K562 (cell line): ENCODE data around the gene IRX1. TPM values are rescaled to one million over a fixed set of nuclear protein-coding genes. Genes with fewer than 3 reads are reported as not detected.

ENCODE experiments used
- ATAC-seq: fragments of 200-7000 bp; cut with Tn5 transposase; 3 replicates; pipeline ENCODE4 v1.9.1; 2020; ENCODE audit warnings: moderate library complexity
- BruUV-seq: library from RNA; stranded (reverse); fragments of 400-500 nt; replicated peaks from 2 replicates; lab custom pipeline; 2021; lab: Mats Ljungman, UMichigan
- CTCF ChIA-PET: fragments of 300-600 bp; formaldehyde crosslinking; extraction: SDS; loops from one replicate; lab custom pipeline; 2021; ENCODE audit warnings: low intra/inter-chr PET ratio; lab: Yijun Ruan, JAX
- POLR2A ChIA-PET: fragments of 300-600, 350-650 bp; sonication (Branson Sonifier 250); formaldehyde crosslinking; extraction: SDS; loops from one replicate; lab custom pipeline; 2021; ENCODE audit warnings: antibody characterized with exemption, inconsistent platforms; lab: Yijun Ruan, JAX
- DNase-seq, 4 experiments: peaks; one replicate each; pipeline versions ENCODE4 v3.0.0 to v3.0.0-alpha.2; 2011 to 2018; ENCODE audit warnings: low spot score in 3 of 4, mixed read lengths in 3 of 4; ENCODE audit errors: extremely low read depth in 1 of 4
- FAIRE-seq: peaks from 2 replicates; lab custom pipeline; 2011; peaks lifted over from hg19 to GRCh38; lab: Jason Lieb, UNC
- H2AFZ ChIP-seq: 2 replicates; pipeline ENCODE4 v1.6.0; 2011; ENCODE audit warnings: low read depth, low read length, control low read depth, inconsistent platforms
- H3K27ac ChIP-seq: fragments of 200-600 bp; 3 replicates; pipeline ENCODE4 v1.8.0; 2011; ENCODE audit warnings: low read depth, mild to moderate bottlenecking, control low read depth, inconsistent platforms, low read length, moderate library complexity, mixed read lengths; ENCODE audit errors: extremely low read depth
- H3K27me3 ChIP-seq, 2 experiments: fragments of 300-600 bp in 1 of 2; 2 replicates in 1 of 2; 3 replicates in 1 of 2; pipeline versions ENCODE4 v1.6.0 to v1.8.0; 2011; ENCODE audit warnings: inconsistent platforms in 2 of 2, low read length in 2 of 2, mild to moderate bottlenecking in 1 of 2, mixed read lengths in 1 of 2, moderate library complexity in 1 of 2; ENCODE audit not compliant: control insufficient read depth in 2 of 2, insufficient read depth in 2 of 2
- H3K36me3 ChIP-seq: fragments of 300-600 bp; 3 replicates; pipeline ENCODE4 v1.8.0; 2011; ENCODE audit warnings: mild to moderate bottlenecking, low read length, inconsistent platforms; ENCODE audit not compliant: control insufficient read depth, insufficient read depth
- H3K4me1 ChIP-seq, 2 experiments: fragments of 200-600 bp in 1 of 2; replicated peaks in 1 of 2; 2 replicates in 1 of 2; 3 replicates in 1 of 2; pipeline versions ENCODE4 v1.5.1 to v1.8.0; 2011; ENCODE audit warnings: inconsistent platforms in 2 of 2, low read length in 2 of 2, mild to moderate bottlenecking in 1 of 2, mixed read lengths in 1 of 2, moderate library complexity in 1 of 2; ENCODE audit not compliant: control insufficient read depth in 2 of 2, insufficient read depth in 2 of 2
- H3K4me2 ChIP-seq: 2 replicates; pipeline ENCODE4 v1.6.1; 2011; ENCODE audit warnings: low read length, control low read depth, inconsistent platforms, mixed read lengths; ENCODE audit not compliant: insufficient read depth
- H3K4me3 ChIP-seq: fragments of 200-600 bp; sonication (generic), shearing (Covaris generic); 2 replicates; pipeline ENCODE4 v1.5.1; 2016; ENCODE audit warnings: control low read depth, inconsistent platforms
- H3K79me2 ChIP-seq: fragments of 200-600 bp; 3 replicates; pipeline ENCODE4 v1.8.0; 2011; ENCODE audit warnings: low read length, inconsistent platforms; ENCODE audit not compliant: control insufficient read depth, insufficient read depth
- H3K9ac ChIP-seq, 2 experiments: 2 replicates each; pipeline versions ENCODE4 v1.6.0 to v1.6.1; 2011; ENCODE audit warnings: low read depth in 2 of 2, low read length in 2 of 2, control low read depth in 1 of 2, inconsistent platforms in 1 of 2, mild to moderate bottlenecking in 1 of 2, mixed read lengths in 1 of 2; ENCODE audit not compliant: insufficient read depth in 1 of 2
- H3K9me1 ChIP-seq: one replicate; pipeline ENCODE4 v1.6.0; 2011; ENCODE audit warnings: inconsistent platforms, mild to moderate bottlenecking, low read length, moderate library complexity; ENCODE audit not compliant: control insufficient read depth, insufficient read depth
- H3K9me3 ChIP-seq: replicated peaks from 2 replicates; pipeline ENCODE4 v1.5.1; 2011; ENCODE audit warnings: low read depth, low read length, inconsistent platforms; ENCODE audit not compliant: control insufficient read depth, insufficient read depth
- H4K20me1 ChIP-seq: replicated peaks from 2 replicates; pipeline ENCODE4 v1.6.1; 2011; ENCODE audit warnings: low read length, inconsistent platforms, mixed read lengths; ENCODE audit not compliant: control insufficient read depth, insufficient read depth
- DMBX1 ChIP-seq: fragments of 250-450 bp; sonication (Bioruptor Pico); IDR thresholded peaks from 2 replicates; pipeline ENCODE4 v1.8.0; 2022; ENCODE audit warnings: inconsistent platforms, mild to moderate bottlenecking, moderate library complexity, borderline replicate concordance
- HDAC2 ChIP-seq: fragments of 450-650 bp; IDR thresholded peaks from 2 replicates; pipeline ENCODE4 v1.6.1; 2016; ENCODE audit warnings: mild to moderate bottlenecking
- JUND ChIP-seq, 2 experiments: IDR thresholded peaks; 2 replicates in 1 of 2; 3 replicates in 1 of 2; pipeline ENCODE4 v1.6.1; 2011; ENCODE audit warnings: borderline replicate concordance in 2 of 2, low read depth in 2 of 2, low read length in 2 of 2, improper control_type of control experiment in 1 of 2, missing biosample characterization in 1 of 2, missing genetic modification characterization in 1 of 2, missing genetic modification reagents in 1 of 2
- MCM7 ChIP-seq, 2 experiments: fragments of 450-650 bp; IDR thresholded peaks; 2 replicates each; pipeline ENCODE4 v1.6.1; 2016 to 2018
- RREB1 ChIP-seq: fragments of 250-450 bp; sonication (Bioruptor Pico); IDR thresholded peaks from 2 replicates; pipeline ENCODE4 v1.4.0; 2020
- RUNX1 ChIP-seq: sonication (generic); IDR thresholded peaks from 2 replicates; pipeline ENCODE4 v1.6.1; 2016; ENCODE audit warnings: antibody characterized with exemption, low read depth
- THRAP3 ChIP-seq: fragments of 450-650 bp; IDR thresholded peaks from 2 replicates; pipeline ENCODE4 v1.6.1; 2016; ENCODE audit warnings: mild to moderate bottlenecking, inconsistent platforms, borderline replicate concordance
- ZNF586 ChIP-seq: fragments of 450-650 bp; formaldehyde crosslinking; conservative IDR thresholded peaks from 2 replicates; pipeline ENCODE4 v1.4.0; 2020; ENCODE audit warnings: mild to moderate bottlenecking, moderate library complexity
- ZNF75A ChIP-seq: fragments of 450-650 bp; formaldehyde crosslinking; IDR thresholded peaks from 2 replicates; pipeline ENCODE4 v1.4.0; 2020; ENCODE audit warnings: mild to moderate bottlenecking
- WGBS: fragments of 100-300 bp; shearing (Covaris generic); methylation state at CpG from one replicate; pipeline ENCODE4 v1.1.6; 2016; ENCODE audit warnings: low coverage, mixed read lengths; ENCODE audit not compliant: insufficient coverage; ENCODE audit errors: missing lambda C conversion rate; 5-methylcytosine and 5-hydroxymethylcytosine counted together
- in situ Hi-C: fragments of 300-500 bp; cut with MboI; formaldehyde crosslinking; loops from 4 replicates; pipeline ENCODE4 v1.15.0; 2018; ENCODE audit warnings: inconsistent platforms, mixed read lengths
- intact Hi-C: fragments of 100-400 bp; cut with micrococcal nuclease; formaldehyde crosslinking; loops from 2 replicates; pipeline ENCODE4 v1.14.2; 2022
- polyA plus RNA-seq, 8 experiments: library from polyadenylated mRNA; depleted of rRNA in 4 of 8; stranded (reverse) in 5 of 8; unstranded in 3 of 8; fragments of >200 nt; fragmentation: Nextera tagmentation in 2 of 8; fragmentation: Illumina TruSeq in 1 of 8; extraction: Ambion mirVana in 2 of 8; extraction: Trizol in 1 of 8; gene quantifications; 2 replicates each; pipeline versions ENCODE4 v1.2.1 to v1.2.3, GENCODE V29; 2011 to 2014; ENCODE audit warnings: inconsistent platforms in 1 of 8, missing spikeins in 1 of 8
- total RNA-seq, 7 experiments: library from RNA; depleted of rRNA in 6 of 7; stranded (reverse); fragments of >200 nt in 6 of 7; fragmentation: Illumina TruSeq in 2 of 7; extraction: Trizol in 2 of 7; gene quantifications; 2 replicates each; pipeline versions ENCODE4 v1.2.1 to v1.2.3, GENCODE V29; 2011 to 2021; ENCODE audit warnings: low replicate concordance in 1 of 7
- TF ChIP-seq, protein P1 (sequence below): conservative IDR thresholded peaks from 2 replicates; pipeline ENCODE4 v1.6.1; 2011; ENCODE audit warnings: low read depth, mild to moderate bottlenecking, low read length; ENCODE audit not compliant: control insufficient read depth

The IRX1 gene
- total and polyA plus RNA-seq, 9 of the 15 experiments (the other 6 are each of a cell fraction or from before 2014, with no cell fraction given), result not detected

DNA sequence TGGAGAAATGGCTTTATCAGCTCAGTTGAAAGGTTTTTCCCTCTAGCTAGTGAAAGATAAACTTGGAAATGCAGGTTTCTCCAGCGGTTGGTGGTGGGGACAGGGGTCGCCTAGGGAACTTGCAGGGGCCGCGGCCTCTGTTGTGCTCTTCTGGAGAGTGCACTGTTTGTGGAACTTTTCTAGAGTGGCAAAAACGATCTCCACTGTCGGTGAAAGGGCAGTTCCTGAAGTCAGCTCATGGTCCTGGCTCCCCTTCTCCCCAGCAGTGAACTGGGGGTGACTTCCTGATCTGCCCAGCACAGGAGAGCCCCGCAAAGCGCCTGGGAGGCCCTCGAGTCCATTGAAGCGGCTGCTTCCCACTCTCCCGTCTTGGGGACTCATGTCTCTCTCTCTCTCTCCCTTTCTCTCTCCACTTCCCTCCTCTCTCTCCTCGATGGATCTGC, 3.2 kb downstream of the IRX1 start:
- no peak overlapping the region for H3K9ac ChIP-seq
- WGBS, result 3% methylated on average over 6 of the region's 12 CpGs
- TF ChIP-seq ZNF586 (CRISPR knock-in tag) (no peak), THRAP3 (no peak), RUNX1 (no peak), RREB1 (no peak), ZNF75A (no peak), DMBX1 (no peak), HDAC2 (no peak), JUND (IDR thresholded peaks at IDR 0.05; ENCODE audit: borderline replicate concordance, low read depth, low read length) (no peak), JUND (tag; IDR thresholded peaks at IDR 0.05; ENCODE audit: borderline replicate concordance, low read depth, low read length) (no peak), MCM7 (IDR thresholded peaks at IDR 0.05) (no peak)
- TF ChIP-seq, protein P1, sequence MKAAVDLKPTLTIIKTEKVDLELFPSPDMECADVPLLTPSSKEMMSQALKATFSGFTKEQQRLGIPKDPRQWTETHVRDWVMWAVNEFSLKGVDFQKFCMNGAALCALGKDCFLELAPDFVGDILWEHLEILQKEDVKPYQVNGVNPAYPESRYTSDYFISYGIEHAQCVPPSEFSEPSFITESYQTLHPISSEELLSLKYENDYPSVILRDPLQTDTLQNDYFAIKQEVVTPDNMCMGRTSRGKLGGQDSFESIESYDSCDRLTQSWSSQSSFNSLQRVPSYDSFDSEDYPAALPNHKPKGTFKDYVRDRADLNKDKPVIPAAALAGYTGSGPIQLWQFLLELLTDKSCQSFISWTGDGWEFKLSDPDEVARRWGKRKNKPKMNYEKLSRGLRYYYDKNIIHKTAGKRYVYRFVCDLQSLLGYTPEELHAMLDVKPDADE, result no peak

More for the DNA sequence above, 3.2 kb downstream of the IRX1 start:
- Histone ChIP-seq H3K27me3 (peaks cover 22 to 69% of the 10 kb centered on the region in 2 experiments; a peak in 4 of 5 replicates), H3K9me1 (no peaks in the 10 kb centered on the region), H2AFZ (no peak overlapping the region), H3K79me2 (no peaks in the 10 kb centered on the region), H3K4me1 (peaks cover 0 to 21% of the 10 kb centered on the region in 2 experiments; a peak in 2 of 5 replicates), H3K9me3 (no peaks in the 10 kb centered on the region), H4K20me1 (0 out of 2 replicates have a peak, but pooled peaks cover 4% of the 10 kb centered on the region), H3K36me3 (no peaks in the 10 kb centered on the region), H3K27ac (no peak overlapping the region), H3K4me3 (no peak overlapping the region), H3K4me2 (no peak overlapping the region)
- POLR2A ChIA-PET, result no interaction called here
- intact Hi-C loops, result no loop called here
- in situ Hi-C loops, result no loop called here
- CTCF ChIA-PET, result no interaction called here
- BruUV-seq, result no TSS peak
- FAIRE-seq, result no peak
- no peak for DNase-seq
- no peak for ATAC-seq
